Liver (tissue), 9 donors: ENCODE measurements around the gene DGKB. TPM values are rescaled to one million over a fixed set of nuclear protein-coding genes. Genes with fewer than 3 reads are reported as not detected.

Source experiments
- DNase-seq: peaks from one replicate; pipeline ENCODE4 v3.0.0-alpha.2; 2017; ENCODE audit warnings: low spot score
- H3K27ac ChIP-seq, 2 donors: one replicate each; pipeline ENCODE4 v1.7.0; 2013; ENCODE audit warnings: inconsistent platforms in 2 of 2, low read length in 2 of 2, control low read depth in 1 of 2, low read depth in 1 of 2, mild to moderate bottlenecking in 1 of 2
- H3K27me3 ChIP-seq, 4 donors: one replicate each; pipeline versions ENCODE4 v1.6.1 to v1.7.0; 2013; ENCODE audit warnings: low read length in 3 of 4, inconsistent platforms in 1 of 4, mild to moderate bottlenecking in 1 of 4, moderate library complexity in 1 of 4; ENCODE audit not compliant: control insufficient read depth in 4 of 4, insufficient read depth in 4 of 4
- H3K36me3 ChIP-seq, 4 donors: one replicate each; pipeline versions ENCODE4 v1.6.1 to v1.7.0; 2013; ENCODE audit warnings: low read length in 3 of 4, mild to moderate bottlenecking in 3 of 4, low read depth in 1 of 4, moderate library complexity in 1 of 4; ENCODE audit not compliant: control insufficient read depth in 4 of 4, insufficient read depth in 3 of 4
- H3K4me1 ChIP-seq, 4 donors: one replicate each; pipeline versions ENCODE4 v1.6.1 to v1.7.0; 2013; ENCODE audit warnings: low read length in 3 of 4, mild to moderate bottlenecking in 3 of 4, moderate library complexity in 1 of 4; ENCODE audit not compliant: control insufficient read depth in 4 of 4, insufficient read depth in 4 of 4
- H3K4me3 ChIP-seq, 3 donors: one replicate each; pipeline versions ENCODE4 v1.6.1 to v1.7.0; 2013; ENCODE audit warnings: low read length in 3 of 3, control low read depth in 1 of 3, low read depth in 1 of 3, mild to moderate bottlenecking in 1 of 3
- H3K9ac ChIP-seq, 2 donors: one replicate each; pipeline ENCODE4 v1.7.0; 2013; ENCODE audit warnings: low read length in 2 of 2, mild to moderate bottlenecking in 2 of 2, moderate library complexity in 2 of 2, control low read depth in 1 of 2, low read depth in 1 of 2
- H3K9me3 ChIP-seq, 4 donors: one replicate each; pipeline versions ENCODE4 v1.6.1 to v1.7.0; 2013; ENCODE audit warnings: low read length in 3 of 4; ENCODE audit not compliant: control insufficient read depth in 4 of 4
- EGR1 ChIP-seq, 2 donors: IDR thresholded peaks; 2 replicates each; pipeline ENCODE4 v1.6.1; 2016 to 2018; ENCODE audit warnings: antibody characterized with exemption in 2 of 2, low read depth in 2 of 2
- FOXA1 ChIP-seq: IDR thresholded peaks from 2 replicates; pipeline ENCODE4 v1.6.1; 2016; ENCODE audit warnings: antibody characterized with exemption
- FOXA2 ChIP-seq: IDR thresholded peaks from 2 replicates; pipeline ENCODE4 v1.6.1; 2016; ENCODE audit warnings: antibody characterized with exemption
- GABPA ChIP-seq, 2 donors: IDR thresholded peaks in 1 of 2; conservative IDR thresholded peaks in 1 of 2; 2 replicates each; pipeline ENCODE4 v1.6.1; 2016; ENCODE audit warnings: antibody characterized with exemption in 2 of 2, mild to moderate bottlenecking in 1 of 2, moderate library complexity in 1 of 2
- HNF4A ChIP-seq, 2 donors: conservative IDR thresholded peaks; 2 replicates each; pipeline ENCODE4 v1.6.1; 2016; ENCODE audit warnings: antibody characterized with exemption in 2 of 2, mild to moderate bottlenecking in 2 of 2
- HNF4G ChIP-seq: IDR thresholded peaks from 2 replicates; pipeline ENCODE4 v1.6.1; 2016; ENCODE audit warnings: antibody characterized with exemption
- JUND ChIP-seq, 2 donors: IDR thresholded peaks; 2 replicates each; pipeline ENCODE4 v1.6.1; 2016; ENCODE audit warnings: antibody characterized with exemption in 2 of 2
- NR2F2 ChIP-seq: IDR thresholded peaks from 2 replicates; pipeline ENCODE4 v1.6.1; 2016; ENCODE audit warnings: antibody characterized with exemption
- RAD21 ChIP-seq, 2 donors: IDR thresholded peaks; 2 replicates each; pipeline ENCODE4 v1.6.1; 2016; ENCODE audit warnings: antibody characterized with exemption in 2 of 2, mild to moderate bottlenecking in 2 of 2
- RXRA ChIP-seq, 2 donors: IDR thresholded peaks; 2 replicates each; pipeline ENCODE4 v1.6.1; 2017 to 2018; ENCODE audit warnings: antibody characterized with exemption in 2 of 2, mild to moderate bottlenecking in 1 of 2
- SP1 ChIP-seq: IDR thresholded peaks from 2 replicates; pipeline ENCODE4 v1.6.1; 2018; ENCODE audit warnings: antibody characterized with exemption, mild to moderate bottlenecking
- TAF1 ChIP-seq: conservative IDR thresholded peaks from 2 replicates; pipeline ENCODE4 v1.6.1; 2016; ENCODE audit warnings: antibody characterized with exemption, mild to moderate bottlenecking
- YY1 ChIP-seq: IDR thresholded peaks from 2 replicates; pipeline ENCODE4 v1.6.1; 2016; ENCODE audit warnings: antibody characterized with exemption, mild to moderate bottlenecking
- WGBS: extraction: QIAGEN DNeasy Blood & Tissue Kit; methylation state at CpG from one replicate; pipeline ENCODE4 v1.1.7; 2013; 5-methylcytosine and 5-hydroxymethylcytosine counted together
- polyA plus RNA-seq, 2 donors: library from polyadenylated mRNA; stranded (reverse) in 1 of 2; unstranded in 1 of 2; fragments of 200-250 nt in 1 of 2; fragments of >200 nt in 1 of 2; fragmentation: Nextera tagmentation in 1 of 2; extraction: Ambion mirVana in 1 of 2; gene quantifications; one replicate each; pipeline versions ENCODE4 v1.2.1 to v1.2.3, GENCODE V29; 2013 to 2015
- total RNA-seq, 2 donors: library from RNA; depleted of rRNA; stranded (reverse); fragments of >200 nt; gene quantifications; one replicate each; pipeline ENCODE4 v1.2.3, GENCODE V29; 2014
- TF ChIP-seq, protein P1 (sequence below): IDR thresholded peaks from 2 replicates; pipeline ENCODE4 v1.6.1; 2016; ENCODE audit warnings: antibody characterized with exemption
- TF ChIP-seq, protein P2 (sequence below): IDR thresholded peaks from 2 replicates; pipeline ENCODE4 v1.6.1; 2016; ENCODE audit warnings: antibody characterized with exemption, mild to moderate bottlenecking
- TF ChIP-seq, protein P3 (sequence below): IDR thresholded peaks from 2 replicates; pipeline ENCODE4 v1.6.1; 2016; ENCODE audit warnings: antibody characterized with exemption
- TF ChIP-seq, protein P4 (sequence below): fragments of 150-350 bp; IDR thresholded peaks from 2 replicates; pipeline ENCODE4 v1.5.1; 2017; ENCODE audit warnings: improper control_type of control experiment, low read depth, low read length; ENCODE audit not compliant: missing input control
- TF ChIP-seq, protein P5 (sequence below): IDR thresholded peaks from 2 replicates; pipeline ENCODE4 v1.6.1; 2016; ENCODE audit warnings: antibody characterized with exemption
- donor health status: healthy.
- donor health status: healthy.
- donor health status: healthy.
- donor health status: healthy.
- donor health status: healthy.

Gene DGKB
- total and polyA plus RNA-seq, 4 donors, result 0.09 to 0.42 TPM; not detected in 2

DNA sequence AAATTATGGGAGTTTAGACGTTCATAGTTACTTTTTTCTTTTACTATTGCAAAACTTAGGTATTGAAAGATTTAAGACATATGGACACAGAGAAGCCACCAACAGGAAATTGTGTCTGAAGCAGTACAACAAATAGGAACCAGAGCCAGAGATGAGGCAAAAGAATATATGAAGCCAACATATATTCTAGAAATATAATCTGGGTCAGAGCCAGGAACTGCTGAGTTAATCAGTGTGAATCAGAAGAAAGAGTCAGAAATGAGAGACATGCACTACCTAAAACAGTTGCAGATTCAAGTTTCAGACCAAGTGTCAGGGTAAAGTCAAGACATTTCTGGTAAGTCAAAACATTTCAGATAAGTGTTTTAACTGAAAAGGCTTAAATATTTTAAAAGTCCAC, 67.7 kb downstream of the DGKB start:
- Histone ChIP-seq H3K4me3 (no peak overlapping the region), H3K4me1 (no peaks in the 10 kb centered on the region), H3K27ac (no peak overlapping the region), H3K9ac (no peak overlapping the region), H3K27me3 (no peaks in the 10 kb centered on the region), H3K36me3 (no peaks in the 10 kb centered on the region), H3K9me3 (no peaks in the 10 kb centered on the region)
- DNase-seq, result no peak
- TF ChIP-seq RAD21 (IDR thresholded peaks at IDR 0.05) (no peak), FOXA1 (no peak), TAF1 (no peak), HNF4G (no peak), NR2F2 (no peak), HNF4A (conservative IDR thresholded peaks at IDR 0.05) (no peak), FOXA2 (no peak), JUND (IDR thresholded peaks at IDR 0.05) (no peak), GABPA (IDR thresholded peaks at IDR 0.05 in 1 of 2, conservative IDR thresholded peaks at IDR 0.05 in 1 of 2) (no peak), RXRA (IDR thresholded peaks at IDR 0.05) (no peak), EGR1 (IDR thresholded peaks at IDR 0.05; ENCODE audit: low read depth in 2 of 2) (no peak), SP1 (no peak), YY1 (no peak)
- TF ChIP-seq, protein P1, sequence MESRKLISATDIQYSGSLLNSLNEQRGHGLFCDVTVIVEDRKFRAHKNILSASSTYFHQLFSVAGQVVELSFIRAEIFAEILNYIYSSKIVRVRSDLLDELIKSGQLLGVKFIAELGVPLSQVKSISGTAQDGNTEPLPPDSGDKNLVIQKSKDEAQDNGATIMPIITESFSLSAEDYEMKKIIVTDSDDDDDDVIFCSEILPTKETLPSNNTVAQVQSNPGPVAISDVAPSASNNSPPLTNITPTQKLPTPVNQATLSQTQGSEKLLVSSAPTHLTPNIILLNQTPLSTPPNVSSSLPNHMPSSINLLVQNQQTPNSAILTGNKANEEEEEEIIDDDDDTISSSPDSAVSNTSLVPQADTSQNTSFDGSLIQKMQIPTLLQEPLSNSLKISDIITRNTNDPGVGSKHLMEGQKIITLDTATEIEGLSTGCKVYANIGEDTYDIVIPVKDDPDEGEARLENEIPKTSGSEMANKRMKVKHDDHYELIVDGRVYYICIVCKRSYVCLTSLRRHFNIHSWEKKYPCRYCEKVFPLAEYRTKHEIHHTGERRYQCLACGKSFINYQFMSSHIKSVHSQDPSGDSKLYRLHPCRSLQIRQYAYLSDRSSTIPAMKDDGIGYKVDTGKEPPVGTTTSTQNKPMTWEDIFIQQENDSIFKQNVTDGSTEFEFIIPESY, result no peak
- TF ChIP-seq, protein P2, sequence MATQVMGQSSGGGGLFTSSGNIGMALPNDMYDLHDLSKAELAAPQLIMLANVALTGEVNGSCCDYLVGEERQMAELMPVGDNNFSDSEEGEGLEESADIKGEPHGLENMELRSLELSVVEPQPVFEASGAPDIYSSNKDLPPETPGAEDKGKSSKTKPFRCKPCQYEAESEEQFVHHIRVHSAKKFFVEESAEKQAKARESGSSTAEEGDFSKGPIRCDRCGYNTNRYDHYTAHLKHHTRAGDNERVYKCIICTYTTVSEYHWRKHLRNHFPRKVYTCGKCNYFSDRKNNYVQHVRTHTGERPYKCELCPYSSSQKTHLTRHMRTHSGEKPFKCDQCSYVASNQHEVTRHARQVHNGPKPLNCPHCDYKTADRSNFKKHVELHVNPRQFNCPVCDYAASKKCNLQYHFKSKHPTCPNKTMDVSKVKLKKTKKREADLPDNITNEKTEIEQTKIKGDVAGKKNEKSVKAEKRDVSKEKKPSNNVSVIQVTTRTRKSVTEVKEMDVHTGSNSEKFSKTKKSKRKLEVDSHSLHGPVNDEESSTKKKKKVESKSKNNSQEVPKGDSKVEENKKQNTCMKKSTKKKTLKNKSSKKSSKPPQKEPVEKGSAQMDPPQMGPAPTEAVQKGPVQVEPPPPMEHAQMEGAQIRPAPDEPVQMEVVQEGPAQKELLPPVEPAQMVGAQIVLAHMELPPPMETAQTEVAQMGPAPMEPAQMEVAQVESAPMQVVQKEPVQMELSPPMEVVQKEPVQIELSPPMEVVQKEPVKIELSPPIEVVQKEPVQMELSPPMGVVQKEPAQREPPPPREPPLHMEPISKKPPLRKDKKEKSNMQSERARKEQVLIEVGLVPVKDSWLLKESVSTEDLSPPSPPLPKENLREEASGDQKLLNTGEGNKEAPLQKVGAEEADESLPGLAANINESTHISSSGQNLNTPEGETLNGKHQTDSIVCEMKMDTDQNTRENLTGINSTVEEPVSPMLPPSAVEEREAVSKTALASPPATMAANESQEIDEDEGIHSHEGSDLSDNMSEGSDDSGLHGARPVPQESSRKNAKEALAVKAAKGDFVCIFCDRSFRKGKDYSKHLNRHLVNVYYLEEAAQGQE, result no peak
- TF ChIP-seq, protein P3, sequence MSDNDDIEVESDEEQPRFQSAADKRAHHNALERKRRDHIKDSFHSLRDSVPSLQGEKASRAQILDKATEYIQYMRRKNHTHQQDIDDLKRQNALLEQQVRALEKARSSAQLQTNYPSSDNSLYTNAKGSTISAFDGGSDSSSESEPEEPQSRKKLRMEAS, result no peak
- TF ChIP-seq, protein P4, sequence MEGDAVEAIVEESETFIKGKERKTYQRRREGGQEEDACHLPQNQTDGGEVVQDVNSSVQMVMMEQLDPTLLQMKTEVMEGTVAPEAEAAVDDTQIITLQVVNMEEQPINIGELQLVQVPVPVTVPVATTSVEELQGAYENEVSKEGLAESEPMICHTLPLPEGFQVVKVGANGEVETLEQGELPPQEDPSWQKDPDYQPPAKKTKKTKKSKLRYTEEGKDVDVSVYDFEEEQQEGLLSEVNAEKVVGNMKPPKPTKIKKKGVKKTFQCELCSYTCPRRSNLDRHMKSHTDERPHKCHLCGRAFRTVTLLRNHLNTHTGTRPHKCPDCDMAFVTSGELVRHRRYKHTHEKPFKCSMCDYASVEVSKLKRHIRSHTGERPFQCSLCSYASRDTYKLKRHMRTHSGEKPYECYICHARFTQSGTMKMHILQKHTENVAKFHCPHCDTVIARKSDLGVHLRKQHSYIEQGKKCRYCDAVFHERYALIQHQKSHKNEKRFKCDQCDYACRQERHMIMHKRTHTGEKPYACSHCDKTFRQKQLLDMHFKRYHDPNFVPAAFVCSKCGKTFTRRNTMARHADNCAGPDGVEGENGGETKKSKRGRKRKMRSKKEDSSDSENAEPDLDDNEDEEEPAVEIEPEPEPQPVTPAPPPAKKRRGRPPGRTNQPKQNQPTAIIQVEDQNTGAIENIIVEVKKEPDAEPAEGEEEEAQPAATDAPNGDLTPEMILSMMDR, result no peak
- TF ChIP-seq, protein P5, sequence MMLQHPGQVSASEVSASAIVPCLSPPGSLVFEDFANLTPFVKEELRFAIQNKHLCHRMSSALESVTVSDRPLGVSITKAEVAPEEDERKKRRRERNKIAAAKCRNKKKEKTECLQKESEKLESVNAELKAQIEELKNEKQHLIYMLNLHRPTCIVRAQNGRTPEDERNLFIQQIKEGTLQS, result no peak
- WGBS, result 63% methylated on average over 1 of the region's 1 CpG

DNA sequence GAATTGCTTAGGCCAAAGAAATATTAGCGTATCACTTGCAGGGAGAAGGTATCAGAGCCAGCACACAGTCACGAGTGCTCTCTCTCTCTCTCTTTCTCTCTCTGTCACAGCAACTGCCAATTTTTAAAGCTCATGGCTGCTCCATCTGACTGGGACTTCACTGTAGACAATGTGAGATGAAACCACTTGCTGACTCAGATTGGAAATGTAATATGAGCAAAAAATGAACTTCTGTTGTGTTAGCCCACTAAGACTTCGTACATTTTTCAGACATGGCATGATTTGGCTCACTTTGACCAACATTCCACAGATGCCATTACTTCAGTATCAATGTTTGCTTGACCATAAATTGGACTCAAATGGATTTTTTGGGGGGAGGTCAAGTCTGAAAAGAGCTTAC, 68.1 kb downstream of the DGKB start:
- H3K36me3 ChIP-seq, result no peaks in the 10 kb centered on the region
- no peak for DNase-seq
- 69% methylated on average over 3 of the region's 3 CpGs for WGBS
- H3K9me3 ChIP-seq, result no peaks in the 10 kb centered on the region
- H3K4me3 ChIP-seq, result no peak overlapping the region
- no peaks in the 10 kb centered on the region for H3K4me1 ChIP-seq
- H3K9ac ChIP-seq, result no peak overlapping the region
- TF ChIP-seq NR2F2 (no peak), HNF4G (no peak)
- H3K27me3 ChIP-seq, result no peaks in the 10 kb centered on the region
- no peak overlapping the region for H3K27ac ChIP-seq
